Measurements from ENCODE around the gene TTC7B. TPM values are rescaled to one million over a fixed set of nuclear protein-coding genes. Genes with fewer than 3 reads are reported as not detected.

Gene TTC7B
- total RNA-seq, 2 donors from 2014 or later = 25.0 to 40.7 TPM

GRCh38 chr14:90545966-90546751, 270.1 kb downstream of the TTC7B start:
- no peak for DNase-seq (ENCODE audit: low spot score)
- Histone ChIP-seq H3K4me3 (no peak overlapping the region), H3K27ac (peak overlapping the region; percentile 15 to 23), H3K27me3 (replicated peaks; ENCODE audit: insufficient read depth) (no peaks in the 10 kb centered on the region), H3K36me3 (no peaks in the 10 kb centered on the region), H3K9me3 (no peaks in the 10 kb centered on the region), H3K4me1 (replicated peaks) (no peaks in the 10 kb centered on the region)
- WGBS = 41% methylated on average over 10 of the region's 10 CpGs
- intact Hi-C loops (cut with DNase I) = no loop called here
- TF ChIP-seq POLR2A (IDR thresholded peaks at IDR 0.05) (no peak), CTCF (IDR thresholded peaks at IDR 0.05) (no peak), POLR2AphosphoS5 (IDR thresholded peaks at IDR 0.05) (no peak)

GRCh38 chr14:90545382-90545781, 270.8 kb downstream of the TTC7B start:
- TF ChIP-seq POLR2AphosphoS5 (IDR thresholded peaks at IDR 0.05) (no peak), POLR2A (IDR thresholded peaks at IDR 0.05) (no peak), CTCF (IDR thresholded peaks at IDR 0.05) (no peak)
- Histone ChIP-seq H3K27me3 (replicated peaks; ENCODE audit: insufficient read depth) (no peaks in the 10 kb centered on the region), H3K9me3 (no peaks in the 10 kb centered on the region), H3K27ac (no peak overlapping the region), H3K4me3 (no peak overlapping the region), H3K4me1 (replicated peaks) (no peaks in the 10 kb centered on the region), H3K36me3 (no peaks in the 10 kb centered on the region)
- intact Hi-C loops (cut with DNase I) = no loop called here
- 70% methylated on average over 3 of the region's 3 CpGs for WGBS
- no peak for DNase-seq (ENCODE audit: low spot score)

- no peak overlapping the region for H3K4me3 ChIP-seq
- H3K9me3 ChIP-seq = no peaks in the 10 kb centered on the region
- no peak for TF ChIP-seq CTCF (IDR thresholded peaks at IDR 0.05)
- H3K36me3 ChIP-seq = no peaks in the 10 kb centered on the region
- DNase-seq (ENCODE audit: low spot score) = no peak
- no peaks in the 10 kb centered on the region for H3K4me1 ChIP-seq (replicated peaks)
- H3K27ac ChIP-seq = no peak overlapping the region
- WGBS = 84% methylated on average over 8 of the region's 8 CpGs
- intact Hi-C loops (cut with DNase I) = no loop called here
- H3K27me3 ChIP-seq (replicated peaks; ENCODE audit: insufficient read depth) = no peaks in the 10 kb centered on the region
These were observed 271.3 kb downstream of the TTC7B start for GRCh38 chr14:90544971-90545370.

- 95% methylated on average over 9 of the region's 9 CpGs for WGBS
- Histone ChIP-seq H3K9me3 (no peaks in the 10 kb centered on the region), H3K4me3 (no peak overlapping the region), H3K4me1 (replicated peaks) (no peaks in the 10 kb centered on the region), H3K27me3 (replicated peaks; ENCODE audit: insufficient read depth) (no peaks in the 10 kb centered on the region), H3K27ac (no peak overlapping the region), H3K36me3 (no peaks in the 10 kb centered on the region)
- TF ChIP-seq POLR2A (IDR thresholded peaks at IDR 0.05) (no peak), CTCF (IDR thresholded peaks at IDR 0.05) (no peak), POLR2AphosphoS5 (IDR thresholded peaks at IDR 0.05) (no peak)
- intact Hi-C loops (cut with DNase I) = no loop called here
- no peak for DNase-seq (ENCODE audit: low spot score)
These were observed 271.7 kb downstream of the TTC7B start for GRCh38 chr14:90544566-90544965.

GRCh38 chr14:90543876-90544275, 272.4 kb downstream of the TTC7B start:
- H3K27me3 ChIP-seq (replicated peaks; ENCODE audit: insufficient read depth) = no peaks in the 10 kb centered on the region
- DNase-seq (ENCODE audit: low spot score) = no peak
- WGBS = 86% methylated on average over 6 of the region's 6 CpGs
- H3K4me3 ChIP-seq = no peak overlapping the region
- no peaks in the 10 kb centered on the region for H3K36me3 ChIP-seq
- no peak overlapping the region for H3K27ac ChIP-seq
- H3K4me1 ChIP-seq (replicated peaks) = no peaks in the 10 kb centered on the region
- no peaks in the 10 kb centered on the region for H3K9me3 ChIP-seq
- intact Hi-C loops (cut with DNase I) = no loop called here
- TF ChIP-seq POLR2AphosphoS5 (IDR thresholded peaks at IDR 0.05) (no peak), POLR2A (IDR thresholded peaks at IDR 0.05) (no peak), CTCF (IDR thresholded peaks at IDR 0.05) (no peak)

All from prostate gland (tissue), 2 donors.